ENCODE measurements around the gene CDH4. TPM values are rescaled to one million over a fixed set of nuclear protein-coding genes. Genes with fewer than 3 reads are reported as not detected.

Gene CDH4
- total and polyA plus RNA-seq, 2 of the 8 experiments (the other 6 are each of a cell fraction or from before 2014, with no cell fraction given) = 4.3 to 7.9 TPM

- Histone ChIP-seq H3K23ac (ENCODE audit: insufficient read length) (no peak overlapping the region), H3K4me1 (replicated peaks in 1 of 4; ENCODE audit: control insufficient read depth in 3 of 4, insufficient read depth in 4 of 4, low read length in 3 of 4) (peaks cover 0 to 3% (median 0%) of the 10 kb centered on the region in 4 experiments; a peak in 1 of 7 replicates), H4K91ac (replicated peaks; ENCODE audit: insufficient read length, low read length) (no peak overlapping the region), H3K4ac (replicated peaks; ENCODE audit: insufficient read length, low read depth, low read length) (no peak overlapping the region), H3K56ac (replicated peaks; ENCODE audit: insufficient read length, low read depth, low read length) (no peak overlapping the region), H3K79me1 (ENCODE audit: low read depth, low read length) (no peaks in the 10 kb centered on the region), H2BK120ac (replicated peaks; ENCODE audit: low read depth, low read length) (no peak overlapping the region), H4K5ac (ENCODE audit: insufficient read length, low read depth, low read length) (no peak overlapping the region), H2BK15ac (ENCODE audit: low read length) (no peak overlapping the region), H3K79me2 (ENCODE audit: control insufficient read depth in 1 of 2, insufficient read depth in 2 of 2, low read length in 2 of 2) (no peaks in the 10 kb centered on the region), H3K27ac (ENCODE audit: low read depth, low read length) (no peak overlapping the region), H2BK5ac (ENCODE audit: low read depth, low read length) (no peak overlapping the region), H3K23me2 (ENCODE audit: low read depth, low read length) (no peaks in the 10 kb centered on the region), H3K9ac (replicated peaks in 1 of 4; ENCODE audit: extremely low read depth in 1 of 4, low read depth in 3 of 4, low read length in 3 of 4) (no peak overlapping the region), H3K14ac (ENCODE audit: insufficient read length) (no peak overlapping the region), H4K20me1 (replicated peaks in 1 of 2; ENCODE audit: control insufficient read depth in 1 of 2, insufficient read depth in 2 of 2, low read length in 2 of 2) (no peaks in the 10 kb centered on the region), H3K18ac (ENCODE audit: extremely low read depth, low read length) (no peak overlapping the region), H3K4me2 (ENCODE audit: insufficient read depth in 1 of 2, low read depth in 2 of 2, low read length in 2 of 2) (no peak overlapping the region), H3K27me3 (replicated peaks in 1 of 4; ENCODE audit: control insufficient read depth in 3 of 4, extremely low read depth in 1 of 4, insufficient read depth in 3 of 4, low read length in 3 of 4) (no peaks in the 10 kb centered on the region), H3K4me3 (ENCODE audit: extremely low read depth in 1 of 4, insufficient read depth in 2 of 4, low read depth in 3 of 4, low read length in 4 of 4) (no peak overlapping the region), H2BK20ac (ENCODE audit: low read length) (no peak overlapping the region), H2BK12ac (ENCODE audit: low read depth, low read length) (no peak overlapping the region), H3K9me3 (ENCODE audit: insufficient read depth in 2 of 2, low read depth in 1 of 2, low read length in 1 of 2) (no peaks in the 10 kb centered on the region), H4K8ac (ENCODE audit: extremely low read depth, insufficient read depth, low read length) (0 out of 2 replicates have a peak overlapping the region, but pooled peaks have one; percentile 17), H2AFZ (ENCODE audit: low read length) (no peak overlapping the region), H2AK5ac (ENCODE audit: low read depth, low read length) (no peak overlapping the region), H3K36me3 (ENCODE audit: control insufficient read depth in 2 of 4, insufficient read depth in 4 of 4, low read length in 3 of 4) (no peaks in the 10 kb centered on the region)
- TF ChIP-seq HDAC6 (IDR thresholded peaks at IDR 0.05; ENCODE audit: low read depth, low read length) (no peak), SP4 (IDR thresholded peaks at IDR 0.05; ENCODE audit: low read length) (no peak), EZH2 (IDR thresholded peaks at IDR 0.05; ENCODE audit: low read depth, low read length, severe bottlenecking) (no peak)
- ChIA-PET POLR2A (ENCODE audit: partially characterized antibody) (no interaction called here), CTCF (ENCODE audit: partially characterized antibody) (interaction anchor here (0.6 kb wide), 1 partner anchor 579 kb away, joined by 3 read pairs; no protein-coding TSS in a partner anchor)
- FAIRE-seq = no peak
- DNase-seq (ENCODE audit: low read depth in 1 of 2, low spot score in 2 of 2) = no peak
- 88% methylated on average over 16 of the region's 16 CpGs; no CpG with 5 or more reads in 1 of the 2 experiments for WGBS, 2 experiments (ENCODE audit: extremely low coverage in 1 of 2, insufficient coverage in 1 of 2, insufficient read length in 1 of 2, insufficient replicate concordance in 2 of 2, low coverage in 1 of 2, low lambda C conversion rate in 2 of 2, missing lambda C conversion rate in 1 of 2)
Observed at GRCh38 chr20:61768571-61769285, 516.7 kb downstream of the CDH4 start.

Measured in H1 (cell line).